ENCODE results near the gene AMOT. TPM values are rescaled to one million over a fixed set of nuclear protein-coding genes. Genes with fewer than 3 reads are reported as not detected.

AMOT gene
- total RNA-seq, 1 experiment from 2014 or later = 0.09 TPM

DNA sequence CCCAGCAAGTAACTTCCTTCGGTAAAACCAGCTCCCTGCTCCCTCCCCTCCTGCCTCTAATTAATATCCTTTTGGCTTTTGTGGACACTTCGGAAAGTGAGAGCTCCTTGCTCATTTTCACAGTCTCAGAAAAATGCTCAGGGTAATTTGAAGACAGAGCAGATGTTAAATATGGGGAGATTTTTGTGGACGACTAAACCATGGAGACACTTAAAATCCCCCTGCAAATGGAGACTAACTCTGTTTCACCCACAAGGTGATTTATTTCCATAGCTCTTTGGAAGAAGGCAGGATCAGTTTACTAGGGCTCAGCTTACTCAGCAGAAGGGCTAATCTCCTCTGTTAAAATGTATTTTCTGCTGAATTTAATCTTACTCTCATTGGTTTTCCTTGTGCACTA is 12.2 kb upstream of the AMOT start:
- intact Hi-C loops (cut with micrococcal nuclease) = no loop called here
- TF ChIP-seq, protein P1, sequence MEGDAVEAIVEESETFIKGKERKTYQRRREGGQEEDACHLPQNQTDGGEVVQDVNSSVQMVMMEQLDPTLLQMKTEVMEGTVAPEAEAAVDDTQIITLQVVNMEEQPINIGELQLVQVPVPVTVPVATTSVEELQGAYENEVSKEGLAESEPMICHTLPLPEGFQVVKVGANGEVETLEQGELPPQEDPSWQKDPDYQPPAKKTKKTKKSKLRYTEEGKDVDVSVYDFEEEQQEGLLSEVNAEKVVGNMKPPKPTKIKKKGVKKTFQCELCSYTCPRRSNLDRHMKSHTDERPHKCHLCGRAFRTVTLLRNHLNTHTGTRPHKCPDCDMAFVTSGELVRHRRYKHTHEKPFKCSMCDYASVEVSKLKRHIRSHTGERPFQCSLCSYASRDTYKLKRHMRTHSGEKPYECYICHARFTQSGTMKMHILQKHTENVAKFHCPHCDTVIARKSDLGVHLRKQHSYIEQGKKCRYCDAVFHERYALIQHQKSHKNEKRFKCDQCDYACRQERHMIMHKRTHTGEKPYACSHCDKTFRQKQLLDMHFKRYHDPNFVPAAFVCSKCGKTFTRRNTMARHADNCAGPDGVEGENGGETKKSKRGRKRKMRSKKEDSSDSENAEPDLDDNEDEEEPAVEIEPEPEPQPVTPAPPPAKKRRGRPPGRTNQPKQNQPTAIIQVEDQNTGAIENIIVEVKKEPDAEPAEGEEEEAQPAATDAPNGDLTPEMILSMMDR (IDR thresholded peaks at IDR 0.05; ENCODE audit: unreplicated experiment) = no peak
- Mint-ChIP-seq H3K27ac (ENCODE audit: low read depth, unreplicated experiment) (no peak overlapping the region), H3K9me3 (ENCODE audit: unreplicated experiment) (no peaks in the 10 kb centered on the region), H3K27me3 (ENCODE audit: insufficient read depth, unreplicated experiment) (peaks cover 77% of the 10 kb centered on the region), H3K4me1 (ENCODE audit: insufficient read depth, unreplicated experiment) (peaks cover 20% of the 10 kb centered on the region), H3K36me3 (ENCODE audit: insufficient read depth, unreplicated experiment) (no peaks in the 10 kb centered on the region), H3K4me3 (ENCODE audit: unreplicated experiment) (no peak overlapping the region)
- DNase-seq (ENCODE audit: unreplicated experiment) = no peak
- POLR2A ChIA-PET = interaction anchor here (1.5 kb wide), 1 partner anchor 8 kb away, joined by 7 read pairs; no protein-coding TSS in a partner anchor
- no TSS peak for BruUV-seq (replicated peaks)
- CTCF ChIA-PET = interaction anchor here (0.6 to 1.5 kb wide), 2 partner anchors 12 to 1121 kb away, joined by 3 to 7 read pairs; partner anchors contain the start of gene AMOT

DNA sequence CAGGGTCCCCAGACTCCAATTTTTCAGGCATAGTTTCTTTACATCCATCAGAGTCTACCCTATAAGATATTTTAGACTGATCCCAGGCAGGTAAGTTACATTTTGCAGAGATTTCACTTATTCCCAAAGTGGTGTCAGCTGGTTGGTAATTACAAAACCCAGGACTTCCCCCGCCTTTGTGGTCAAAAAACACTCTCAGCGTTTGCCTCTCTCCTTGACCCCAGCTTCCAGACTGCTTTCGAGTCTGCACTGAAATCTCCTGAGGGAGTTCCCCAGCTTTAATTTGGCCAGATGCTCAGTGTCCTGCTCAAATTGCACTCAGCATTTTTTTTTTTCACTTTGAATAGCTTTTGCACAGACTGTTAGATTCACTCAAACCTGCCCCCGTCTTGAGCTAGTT is 11.2 kb upstream of the AMOT start:
- H3K9me3 Mint-ChIP-seq (ENCODE audit: unreplicated experiment) = no peaks in the 10 kb centered on the region
- H3K36me3 Mint-ChIP-seq (ENCODE audit: insufficient read depth, unreplicated experiment) = no peaks in the 10 kb centered on the region
- no TSS peak for BruUV-seq (replicated peaks)
- TF ChIP-seq, protein P1 (IDR thresholded peaks at IDR 0.05; ENCODE audit: unreplicated experiment) = no peak
- peaks cover 70% of the 10 kb centered on the region for H3K27me3 Mint-ChIP-seq (ENCODE audit: insufficient read depth, unreplicated experiment)
- H3K4me1 Mint-ChIP-seq (ENCODE audit: insufficient read depth, unreplicated experiment) = peaks cover 20% of the 10 kb centered on the region
- POLR2A ChIA-PET = no interaction called here
- peak; percentile 67 for DNase-seq (ENCODE audit: unreplicated experiment)
- H3K27ac Mint-ChIP-seq (ENCODE audit: low read depth, unreplicated experiment) = no peak overlapping the region
- no peak overlapping the region for H3K4me3 Mint-ChIP-seq (ENCODE audit: unreplicated experiment)
- CTCF ChIA-PET = interaction anchor here (0.7 to 1.5 kb wide), 3 partner anchors 11 to 1220 kb away, joined by 3 to 7 read pairs (median 4); partner anchors contain the start of gene AMOT
- intact Hi-C loops (cut with micrococcal nuclease) = no loop called here

DNA sequence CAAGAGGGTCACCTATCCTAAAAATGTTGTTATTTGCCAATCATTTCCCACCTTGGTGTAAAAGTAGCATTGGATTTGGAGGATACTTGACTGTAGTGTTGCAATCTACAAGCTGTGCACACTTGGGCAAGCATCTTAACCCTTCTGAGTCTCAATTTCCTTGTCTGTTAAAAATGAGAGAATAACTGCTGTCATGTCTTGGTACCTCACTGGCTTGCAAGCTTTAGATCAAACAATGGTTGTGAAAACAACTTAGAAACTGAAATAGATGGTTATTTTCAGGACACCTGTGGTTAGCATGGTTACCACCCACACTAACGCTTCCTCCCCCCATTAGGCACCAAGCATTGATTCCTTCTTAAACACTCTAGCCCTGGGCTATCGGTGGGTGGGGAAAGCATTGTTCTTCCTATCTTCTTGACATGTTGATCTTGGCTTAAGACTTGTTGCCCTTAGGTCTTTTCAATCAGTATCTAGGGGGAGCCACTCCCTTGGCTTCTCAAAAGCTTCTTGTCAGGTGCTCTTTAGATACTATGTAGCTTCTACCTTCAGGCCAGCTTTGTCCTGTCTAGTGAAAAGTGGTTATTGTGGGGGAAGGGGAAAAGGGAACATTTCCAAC is 10.6 kb upstream of the AMOT start:
- ChIA-PET CTCF (interaction anchor here (0.7 to 1.5 kb wide), 2 partner anchors 10 to 1220 kb away, joined by 4 to 7 read pairs; partner anchors contain the start of gene AMOT), POLR2A (interaction anchor here (0.8 kb wide), 1 partner anchor 18 kb away, joined by 4 read pairs; no protein-coding TSS in a partner anchor)
- intact Hi-C loops (cut with micrococcal nuclease) = no loop called here
- no peaks in the 10 kb centered on the region for H3K9me3 Mint-ChIP-seq (ENCODE audit: unreplicated experiment)
- H3K27ac Mint-ChIP-seq (ENCODE audit: low read depth, unreplicated experiment) = no peak overlapping the region
- H3K4me3 Mint-ChIP-seq (ENCODE audit: unreplicated experiment) = no peak overlapping the region
- TF ChIP-seq, protein P1 (IDR thresholded peaks at IDR 0.05; ENCODE audit: unreplicated experiment) = no peak
- H3K4me1 Mint-ChIP-seq (ENCODE audit: insufficient read depth, unreplicated experiment) = peaks cover 20% of the 10 kb centered on the region
- H3K27me3 Mint-ChIP-seq (ENCODE audit: insufficient read depth, unreplicated experiment) = peaks cover 70% of the 10 kb centered on the region
- H3K36me3 Mint-ChIP-seq (ENCODE audit: insufficient read depth, unreplicated experiment) = no peaks in the 10 kb centered on the region
- peak; percentile 55 for DNase-seq (ENCODE audit: unreplicated experiment)
- BruUV-seq (replicated peaks) = no TSS peak

DNA sequence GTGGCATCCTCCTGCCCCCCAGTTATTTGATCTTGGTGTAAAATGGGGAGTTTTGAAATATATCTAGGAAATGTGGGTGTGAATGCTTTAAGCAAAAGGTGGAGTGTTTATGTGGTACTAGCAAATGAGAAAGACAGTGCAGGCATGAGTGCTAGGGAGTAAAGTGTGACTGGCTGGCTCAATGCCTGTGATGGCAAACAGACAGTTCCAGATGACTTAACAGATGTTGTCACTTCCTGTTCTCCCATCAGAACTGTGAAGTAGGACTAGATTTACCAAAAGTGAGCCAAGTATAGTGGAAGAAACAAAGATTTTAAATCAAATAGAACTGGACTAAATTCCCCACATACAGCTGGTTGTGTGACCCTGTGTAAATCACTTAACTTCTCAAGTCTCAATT is 8.4 kb upstream of the AMOT start:
- Mint-ChIP-seq H3K27ac (ENCODE audit: low read depth, unreplicated experiment) (no peak overlapping the region), H3K4me1 (ENCODE audit: insufficient read depth, unreplicated experiment) (peaks cover 20% of the 10 kb centered on the region), H3K4me3 (ENCODE audit: unreplicated experiment) (no peak overlapping the region), H3K36me3 (ENCODE audit: insufficient read depth, unreplicated experiment) (no peaks in the 10 kb centered on the region), H3K9me3 (ENCODE audit: unreplicated experiment) (no peaks in the 10 kb centered on the region), H3K27me3 (ENCODE audit: insufficient read depth, unreplicated experiment) (peaks cover 77% of the 10 kb centered on the region)
- POLR2A ChIA-PET = no interaction called here
- TF ChIP-seq, protein P1 (IDR thresholded peaks at IDR 0.05; ENCODE audit: unreplicated experiment) = no peak
- intact Hi-C loops (cut with micrococcal nuclease) = no loop called here
- peak; percentile 22 for DNase-seq (ENCODE audit: unreplicated experiment)
- CTCF ChIA-PET = no interaction called here
- BruUV-seq (replicated peaks) = no TSS peak
